HEK293 (cell line): Measurements from ENCODE around the gene INSIG2.

ENCODE experiments used
- CTCF ChIA-PET: fragments of 350-600 bp; formaldehyde crosslinking; extraction: SDS; loops from one replicate; lab custom pipeline; 2021; ENCODE audit warnings: antibody characterized with exemption; lab: Yijun Ruan, JAX
- POLR2A ChIA-PET: fragments of 300-600 bp; formaldehyde crosslinking; extraction: SDS; loops from one replicate; lab custom pipeline; 2020; ENCODE audit warnings: antibody characterized with exemption, inconsistent platforms; lab: Yijun Ruan, JAX
- H3K27ac ChIP-seq: fragments of 200-500 bp; sonication (Bioruptor generic); 2 replicates; pipeline ENCODE4 v1.5.1; 2014; ENCODE audit warnings: low read depth, low read length, control low read depth, inconsistent platforms; ENCODE audit errors: extremely low read depth
- H3K36me3 ChIP-seq, 2 experiments: fragments of 200-500 bp in 1 of 2; sonication (Bioruptor generic) in 1 of 2; 1 replicate in 1 of 2; 2 replicates in 1 of 2; pipeline ENCODE4 v1.5.1; 2014 to 2017; ENCODE audit warnings: inconsistent platforms in 2 of 2, low read length in 2 of 2; ENCODE audit not compliant: control insufficient read depth in 2 of 2, insufficient read depth in 1 of 2
- H3K4me1 ChIP-seq: fragments of 200-500 bp; sonication (Bioruptor generic); 2 replicates; pipeline ENCODE4 v1.5.1; 2014; ENCODE audit warnings: mild to moderate bottlenecking, low read length, inconsistent platforms; ENCODE audit not compliant: control insufficient read depth, insufficient read depth
- H3K4me3 ChIP-seq: 2 replicates; pipeline ENCODE4 v1.5.1; 2011; ENCODE audit warnings: low read depth, mild to moderate bottlenecking, control low read depth, low read length, moderate library complexity
- H3K9me3 ChIP-seq: fragments of 200-500 bp; sonication (Bioruptor generic); 2 replicates; pipeline ENCODE4 v1.5.1; 2014; ENCODE audit warnings: low read depth, low read length, inconsistent platforms; ENCODE audit not compliant: control insufficient read depth, insufficient read depth
- GLI4 ChIP-seq: fragments of 450-650 bp; formaldehyde crosslinking; IDR thresholded peaks from 2 replicates; pipeline ENCODE4 v1.5.1; 2016; ENCODE audit warnings: missing biosample characterization, missing genetic modification characterization
- GLIS1 ChIP-seq: fragments of 450-650 bp; formaldehyde crosslinking; IDR thresholded peaks from 2 replicates; pipeline ENCODE4 v1.5.1; 2016; ENCODE audit warnings: missing biosample characterization, missing genetic modification characterization
- KLF16 ChIP-seq: fragments of 450-650 bp; formaldehyde crosslinking; IDR thresholded peaks from 2 replicates; pipeline ENCODE4 v1.5.1; 2017; ENCODE audit warnings: missing biosample characterization, missing genetic modification characterization
- KLF9 ChIP-seq: fragments of 450-650 bp; formaldehyde crosslinking; IDR thresholded peaks from 2 replicates; pipeline ENCODE4 v1.5.1; 2016; ENCODE audit warnings: missing biosample characterization, missing genetic modification characterization, low read depth
- MZF1 ChIP-seq: fragments of 450-650 bp; formaldehyde crosslinking; IDR thresholded peaks from 2 replicates; pipeline ENCODE4 v1.5.1; 2017; ENCODE audit warnings: missing biosample characterization, missing genetic modification characterization, borderline replicate concordance
- OSR2 ChIP-seq: fragments of 450-650 bp; formaldehyde crosslinking; IDR thresholded peaks from 2 replicates; pipeline ENCODE4 v1.5.1; 2016; ENCODE audit warnings: missing biosample characterization, missing genetic modification characterization
- PRDM1 ChIP-seq: fragments of 450-650 bp; formaldehyde crosslinking; IDR thresholded peaks from 2 replicates; pipeline ENCODE4; 2016; ENCODE audit warnings: missing biosample characterization, missing genetic modification characterization
- SETDB1 ChIP-seq: IDR thresholded peaks from one replicate; pipeline ENCODE4 v1.6.1; 2017; ENCODE audit warnings: mild to moderate bottlenecking, low read length, moderate library complexity, mixed read lengths; ENCODE audit not compliant: insufficient read length
- SP3 ChIP-seq: fragments of 450-650 bp; formaldehyde crosslinking; IDR thresholded peaks from 2 replicates; pipeline ENCODE4 v1.5.1; 2016; ENCODE audit warnings: missing biosample characterization, missing genetic modification characterization
- TRIM28 ChIP-seq: IDR thresholded peaks from 2 replicates; pipeline ENCODE4 v1.6.1; 2011; ENCODE audit warnings: low read length, control low read depth, borderline replicate concordance
- YY2 ChIP-seq: fragments of 450-650 bp; formaldehyde crosslinking; IDR thresholded peaks from 2 replicates; pipeline ENCODE4 v1.5.1; 2016; ENCODE audit warnings: missing biosample characterization, missing genetic modification characterization
- ZFHX2 ChIP-seq: fragments of 450-650 bp; formaldehyde crosslinking; conservative IDR thresholded peaks from 2 replicates; pipeline ENCODE4 v1.5.1; 2016; ENCODE audit warnings: missing biosample characterization, missing genetic modification characterization
- ZNF169 ChIP-seq: fragments of 450-650 bp; formaldehyde crosslinking; IDR thresholded peaks from 2 replicates; pipeline ENCODE4 v1.5.1; 2016; ENCODE audit warnings: missing biosample characterization, missing genetic modification characterization
- ZNF2 ChIP-seq: fragments of 450-650 bp; formaldehyde crosslinking; IDR thresholded peaks from 2 replicates; pipeline ENCODE4 v1.5.1; 2016; ENCODE audit warnings: missing biosample characterization, missing genetic modification characterization
- ZNF202 ChIP-seq: fragments of 450-650 bp; formaldehyde crosslinking; IDR thresholded peaks from 2 replicates; pipeline ENCODE4 v1.5.1; 2016; ENCODE audit warnings: missing biosample characterization, missing genetic modification characterization, borderline replicate concordance
- ZNF221 ChIP-seq: fragments of 450-650 bp; formaldehyde crosslinking; IDR thresholded peaks from 2 replicates; pipeline ENCODE4 v1.5.1; 2017; ENCODE audit warnings: missing biosample characterization, missing genetic modification characterization, borderline replicate concordance
- ZNF24 ChIP-seq: fragments of 450-650 bp; formaldehyde crosslinking; IDR thresholded peaks from 2 replicates; pipeline ENCODE4 v1.5.1; 2016; ENCODE audit warnings: missing biosample characterization, missing genetic modification characterization
- ZNF549 ChIP-seq: fragments of 450-650 bp; IDR thresholded peaks from 2 replicates; pipeline ENCODE4 v1.5.1; 2018; ENCODE audit warnings: missing biosample characterization, missing genetic modification characterization, mild to moderate bottlenecking, inconsistent platforms, moderate library complexity
- ZNF654 ChIP-seq: fragments of 450-650 bp; formaldehyde crosslinking; IDR thresholded peaks from 2 replicates; pipeline ENCODE4 v1.5.1; 2016; ENCODE audit warnings: low read depth, missing biosample characterization, missing genetic modification characterization
- ZNF660 ChIP-seq: fragments of 450-650 bp; IDR thresholded peaks from 2 replicates; pipeline ENCODE4 v1.5.1; 2018; ENCODE audit warnings: missing biosample characterization, mild to moderate bottlenecking, missing genetic modification characterization
- ZNF664 ChIP-seq: fragments of 450-650 bp; formaldehyde crosslinking; IDR thresholded peaks from 2 replicates; pipeline ENCODE4 v1.5.1; 2016; ENCODE audit warnings: missing biosample characterization, missing genetic modification characterization
- ZNF677 ChIP-seq: fragments of 450-650 bp; IDR thresholded peaks from 2 replicates; pipeline ENCODE4 v1.5.0; 2018; ENCODE audit warnings: missing biosample characterization, mild to moderate bottlenecking, missing genetic modification characterization, moderate library complexity
- ZNF701 ChIP-seq: fragments of 450-650 bp; formaldehyde crosslinking; IDR thresholded peaks from 2 replicates; pipeline ENCODE4 v1.5.1; 2016; ENCODE audit warnings: missing biosample characterization, missing genetic modification characterization
- ZNF76 ChIP-seq: fragments of 450-650 bp; formaldehyde crosslinking; IDR thresholded peaks from 2 replicates; pipeline ENCODE4; 2016; ENCODE audit warnings: low read depth, missing biosample characterization, missing genetic modification characterization, borderline replicate concordance
- ZSCAN30 ChIP-seq: fragments of 450-650 bp; IDR thresholded peaks from 2 replicates; pipeline ENCODE4 v1.5.1; 2018; ENCODE audit warnings: missing biosample characterization, mild to moderate bottlenecking, missing genetic modification characterization, moderate library complexity
- TF ChIP-seq, protein P1 (sequence below): fragments of 450-650 bp; formaldehyde crosslinking; IDR thresholded peaks from 2 replicates; pipeline ENCODE4 v1.5.1; 2016; ENCODE audit warnings: missing biosample characterization, missing genetic modification characterization
- TF ChIP-seq, protein P2 (sequence below): fragments of 450-650 bp; formaldehyde crosslinking; conservative IDR thresholded peaks from 2 replicates; pipeline ENCODE4 v1.5.1; 2016; ENCODE audit warnings: low read depth, missing biosample characterization, missing genetic modification characterization
- TF ChIP-seq, protein P3 (sequence below): fragments of 450-650 bp; formaldehyde crosslinking; IDR thresholded peaks from 2 replicates; pipeline ENCODE4 v1.5.1; 2016; ENCODE audit warnings: missing biosample characterization, missing genetic modification characterization, low read depth
- TF ChIP-seq, protein P4 (sequence below): fragments of 450-650 bp; formaldehyde crosslinking; IDR thresholded peaks from 2 replicates; pipeline ENCODE4 v1.5.1; 2016; ENCODE audit warnings: missing biosample characterization, missing genetic modification characterization, borderline replicate concordance

INSIG2 gene

DNA sequence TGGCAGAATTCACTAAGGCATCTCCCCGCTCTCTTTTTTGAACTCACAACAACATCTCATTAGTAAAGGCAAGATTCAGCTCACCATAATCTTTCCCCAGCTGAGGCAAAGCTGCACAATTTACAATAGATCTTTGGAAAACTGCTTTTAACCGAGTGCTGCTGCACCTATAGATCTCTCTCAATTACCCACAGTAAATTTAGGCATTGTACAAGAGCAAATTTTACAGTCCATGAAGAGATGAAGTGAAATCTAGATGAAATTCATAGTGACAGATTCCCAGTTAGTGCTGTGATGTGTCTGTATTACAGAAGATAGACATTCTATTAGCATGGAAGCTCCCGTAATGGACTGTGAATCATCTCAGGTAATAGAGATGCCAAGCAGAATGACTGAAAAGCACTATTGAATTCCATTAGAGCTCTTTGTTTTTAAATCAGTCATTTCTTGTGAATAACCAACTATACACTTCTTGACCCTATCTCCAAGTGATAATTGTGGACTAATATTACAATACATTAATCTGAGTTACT, 36.4 kb upstream of the INSIG2 start:
- Histone ChIP-seq H3K4me1 (peaks cover 24% of the 10 kb centered on the region), H3K9me3 (no peaks in the 10 kb centered on the region), H3K4me3 (no peak overlapping the region), H3K36me3 (no peaks in the 10 kb centered on the region), H3K27ac (no peak overlapping the region)
- POLR2A ChIA-PET, result no interaction called here
- CTCF ChIA-PET, result interaction anchor here (0.7 to 2.9 kb wide), 9 partner anchors 9 to 813 kb away, joined by 3 to 12 read pairs (median 4); no protein-coding TSS in a partner anchor
- TF ChIP-seq ZNF664 (no peak), ZNF202 (tag by site-specific recombination) (no peak), TRIM28 (no peak), SP3 (tag by site-specific recombination) (no peak), ZNF221 (no peak), ZNF169 (tag by site-specific recombination) (no peak), ZNF76 (tag by site-specific recombination) (no peak), PRDM1 (tag by site-specific recombination) (no peak), GLI4 (tag by site-specific recombination) (no peak)

DNA sequence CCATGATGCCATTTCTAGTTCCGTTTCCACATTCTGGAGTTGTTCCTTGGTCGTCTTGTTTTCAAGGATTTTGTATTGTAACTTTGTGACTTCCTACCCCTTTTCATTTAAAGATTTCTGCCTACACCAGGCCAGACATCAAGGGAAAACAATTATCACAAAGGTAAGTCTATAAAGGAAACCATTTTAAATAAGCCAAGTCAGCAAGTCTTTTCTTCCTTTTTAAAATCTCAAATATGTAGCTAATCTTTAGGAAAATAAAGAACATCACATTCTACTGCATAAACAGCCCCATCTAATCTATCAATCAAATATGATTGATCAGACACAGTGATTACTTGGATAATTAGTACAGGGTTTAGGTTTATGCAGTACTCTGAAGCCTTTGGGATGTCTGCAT, 35.8 kb upstream of the INSIG2 start:
- Histone ChIP-seq H3K36me3 (no peaks in the 10 kb centered on the region), H3K4me1 (peaks cover 18% of the 10 kb centered on the region), H3K4me3 (no peak overlapping the region), H3K9me3 (no peaks in the 10 kb centered on the region)
- no peak for TF ChIP-seq OSR2 (tag by site-specific recombination)
- TF ChIP-seq, protein P1, sequence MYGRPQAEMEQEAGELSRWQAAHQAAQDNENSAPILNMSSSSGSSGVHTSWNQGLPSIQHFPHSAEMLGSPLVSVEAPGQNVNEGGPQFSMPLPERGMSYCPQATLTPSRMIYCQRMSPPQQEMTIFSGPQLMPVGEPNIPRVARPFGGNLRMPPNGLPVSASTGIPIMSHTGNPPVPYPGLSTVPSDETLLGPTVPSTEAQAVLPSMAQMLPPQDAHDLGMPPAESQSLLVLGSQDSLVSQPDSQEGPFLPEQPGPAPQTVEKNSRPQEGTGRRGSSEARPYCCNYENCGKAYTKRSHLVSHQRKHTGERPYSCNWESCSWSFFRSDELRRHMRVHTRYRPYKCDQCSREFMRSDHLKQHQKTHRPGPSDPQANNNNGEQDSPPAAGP (tag by site-specific recombination), result no peak
- no peak for TF ChIP-seq ZNF677 (tag by site-specific recombination)
- TF ChIP-seq ZNF701 (tag by site-specific recombination), result no peak
- TF ChIP-seq ZSCAN30 (tag by site-specific recombination), result no peak
- no peak for TF ChIP-seq MZF1 (tag by site-specific recombination)
- TF ChIP-seq, protein P2, sequence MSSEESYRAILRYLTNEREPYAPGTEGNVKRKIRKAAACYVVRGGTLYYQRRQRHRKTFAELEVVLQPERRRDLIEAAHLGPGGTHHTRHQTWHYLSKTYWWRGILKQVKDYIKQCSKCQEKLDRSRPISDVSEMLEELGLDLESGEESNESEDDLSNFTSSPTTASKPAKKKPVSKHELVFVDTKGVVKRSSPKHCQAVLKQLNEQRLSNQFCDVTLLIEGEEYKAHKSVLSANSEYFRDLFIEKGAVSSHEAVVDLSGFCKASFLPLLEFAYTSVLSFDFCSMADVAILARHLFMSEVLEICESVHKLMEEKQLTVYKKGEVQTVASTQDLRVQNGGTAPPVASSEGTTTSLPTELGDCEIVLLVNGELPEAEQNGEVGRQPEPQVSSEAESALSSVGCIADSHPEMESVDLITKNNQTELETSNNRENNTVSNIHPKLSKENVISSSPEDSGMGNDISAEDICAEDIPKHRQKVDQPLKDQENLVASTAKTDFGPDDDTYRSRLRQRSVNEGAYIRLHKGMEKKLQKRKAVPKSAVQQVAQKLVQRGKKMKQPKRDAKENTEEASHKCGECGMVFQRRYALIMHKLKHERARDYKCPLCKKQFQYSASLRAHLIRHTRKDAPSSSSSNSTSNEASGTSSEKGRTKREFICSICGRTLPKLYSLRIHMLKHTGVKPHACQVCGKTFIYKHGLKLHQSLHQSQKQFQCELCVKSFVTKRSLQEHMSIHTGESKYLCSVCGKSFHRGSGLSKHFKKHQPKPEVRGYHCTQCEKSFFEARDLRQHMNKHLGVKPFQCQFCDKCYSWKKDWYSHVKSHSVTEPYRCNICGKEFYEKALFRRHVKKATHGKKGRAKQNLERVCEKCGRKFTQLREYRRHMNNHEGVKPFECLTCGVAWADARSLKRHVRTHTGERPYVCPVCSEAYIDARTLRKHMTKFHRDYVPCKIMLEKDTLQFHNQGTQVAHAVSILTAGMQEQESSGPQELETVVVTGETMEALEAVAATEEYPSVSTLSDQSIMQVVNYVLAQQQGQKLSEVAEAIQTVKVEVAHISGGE, result no peak
- no peak for TF ChIP-seq ZNF660
- TF ChIP-seq ZNF654 (tag by site-specific recombination), result no peak
- TF ChIP-seq YY2, result no peak
- no peak for TF ChIP-seq KLF16 (tag by site-specific recombination)
- no peak for TF ChIP-seq ZFHX2 (tag by site-specific recombination)
- TF ChIP-seq, protein P3, sequence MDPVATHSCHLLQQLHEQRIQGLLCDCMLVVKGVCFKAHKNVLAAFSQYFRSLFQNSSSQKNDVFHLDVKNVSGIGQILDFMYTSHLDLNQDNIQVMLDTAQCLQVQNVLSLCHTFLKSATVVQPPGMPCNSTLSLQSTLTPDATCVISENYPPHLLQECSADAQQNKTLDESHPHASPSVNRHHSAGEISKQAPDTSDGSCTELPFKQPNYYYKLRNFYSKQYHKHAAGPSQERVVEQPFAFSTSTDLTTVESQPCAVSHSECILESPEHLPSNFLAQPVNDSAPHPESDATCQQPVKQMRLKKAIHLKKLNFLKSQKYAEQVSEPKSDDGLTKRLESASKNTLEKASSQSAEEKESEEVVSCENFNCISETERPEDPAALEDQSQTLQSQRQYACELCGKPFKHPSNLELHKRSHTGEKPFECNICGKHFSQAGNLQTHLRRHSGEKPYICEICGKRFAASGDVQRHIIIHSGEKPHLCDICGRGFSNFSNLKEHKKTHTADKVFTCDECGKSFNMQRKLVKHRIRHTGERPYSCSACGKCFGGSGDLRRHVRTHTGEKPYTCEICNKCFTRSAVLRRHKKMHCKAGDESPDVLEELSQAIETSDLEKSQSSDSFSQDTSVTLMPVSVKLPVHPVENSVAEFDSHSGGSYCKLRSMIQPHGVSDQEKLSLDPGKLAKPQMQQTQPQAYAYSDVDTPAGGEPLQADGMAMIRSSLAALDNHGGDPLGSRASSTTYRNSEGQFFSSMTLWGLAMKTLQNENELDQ, result no peak
- TF ChIP-seq SETDB1, result no peak
- no peak for TF ChIP-seq ZNF2 (tag by site-specific recombination)
- no peak for TF ChIP-seq ZNF549 (tag by site-specific recombination)
- no peak for TF ChIP-seq ZNF24 (tag by site-specific recombination)
- TF ChIP-seq, protein P4, sequence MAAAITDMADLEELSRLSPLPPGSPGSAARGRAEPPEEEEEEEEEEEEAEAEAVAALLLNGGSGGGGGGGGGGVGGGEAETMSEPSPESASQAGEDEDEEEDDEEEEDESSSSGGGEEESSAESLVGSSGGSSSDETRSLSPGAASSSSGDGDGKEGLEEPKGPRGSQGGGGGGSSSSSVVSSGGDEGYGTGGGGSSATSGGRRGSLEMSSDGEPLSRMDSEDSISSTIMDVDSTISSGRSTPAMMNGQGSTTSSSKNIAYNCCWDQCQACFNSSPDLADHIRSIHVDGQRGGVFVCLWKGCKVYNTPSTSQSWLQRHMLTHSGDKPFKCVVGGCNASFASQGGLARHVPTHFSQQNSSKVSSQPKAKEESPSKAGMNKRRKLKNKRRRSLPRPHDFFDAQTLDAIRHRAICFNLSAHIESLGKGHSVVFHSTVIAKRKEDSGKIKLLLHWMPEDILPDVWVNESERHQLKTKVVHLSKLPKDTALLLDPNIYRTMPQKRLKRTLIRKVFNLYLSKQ (tag by site-specific recombination), result no peak
- no peak for TF ChIP-seq GLIS1
- TF ChIP-seq KLF9 (tag by site-specific recombination), result no peak
- TF ChIP-seq, all 188 proteins: peak for 0
- no peak overlapping the region for H3K27ac ChIP-seq
- ChIA-PET POLR2A (no interaction called here), CTCF (interaction anchor here (1.1 to 2.9 kb wide), 5 partner anchors 8 to 281 kb away, joined by 3 to 12 read pairs (median 4); no protein-coding TSS in a partner anchor)
